Urinary bladder (tissue), 4 donors: Measurements from ENCODE around the gene CADM3. TPM values are rescaled to one million over a fixed set of nuclear protein-coding genes. Genes with fewer than 3 reads are reported as not detected.

Source experiments
- DNase-seq: peaks from one replicate; pipeline ENCODE4 v3.0.0-alpha.2; 2015; ENCODE audit errors: extremely low spot score
- H3K27ac ChIP-seq: one replicate; pipeline ENCODE4 v1.5.1; 2013; ENCODE audit warnings: low read depth, mild to moderate bottlenecking, moderate library complexity
- H3K36me3 ChIP-seq: one replicate; pipeline ENCODE4 v1.6.1; 2013; ENCODE audit warnings: mild to moderate bottlenecking, moderate library complexity; ENCODE audit not compliant: insufficient read depth
- H3K4me1 ChIP-seq: one replicate; pipeline ENCODE4 v1.6.1; 2013; ENCODE audit warnings: mild to moderate bottlenecking, moderate library complexity; ENCODE audit not compliant: insufficient read depth
- H3K4me3 ChIP-seq: one replicate; pipeline ENCODE4 v1.5.1; 2013; ENCODE audit warnings: low read depth, low read length
- WGBS: extraction: QIAGEN DNeasy Blood & Tissue Kit; methylation state at CpG from one replicate; pipeline ENCODE4 v1.1.7; 2013; 5-methylcytosine and 5-hydroxymethylcytosine counted together
- polyA plus RNA-seq: library from polyadenylated mRNA; stranded (reverse); fragments of 200-250 nt; gene quantifications from one replicate; pipeline ENCODE4 v1.2.3, GENCODE V29; 2013
- small RNA-seq: library from RNA; depleted of rRNA; stranded (forward); fragments of <200 nt; gene quantifications from one replicate; pipeline ENCODE3, GENCODE V24; 2014
- total RNA-seq: library from RNA; depleted of rRNA; stranded (reverse); fragments of >200 nt; gene quantifications from one replicate; pipeline ENCODE4 v1.2.3, GENCODE V29; 2014
- donor health status: healthy with polysubstance abuse.
- donor health status: healthy.

Gene CADM3
- total and polyA plus RNA-seq, 2 donors = 8.7 to 27.0 TPM

GRCh38 chr1:159229260-159229885 is 58.0 kb downstream of the CADM3 start:
- no peak for DNase-seq

GRCh38 chr1:159229896-159230295 is 58.5 kb downstream of the CADM3 start:
- Histone ChIP-seq H3K27ac (no peak overlapping the region), H3K4me1 (peaks cover 2% of the 10 kb centered on the region), H3K36me3 (no peaks in the 10 kb centered on the region), H3K4me3 (no peak overlapping the region)
- WGBS = 9% methylated on average over 1 of the region's 1 CpG
- no peak for DNase-seq

More at GRCh38 chr1:159229260-159229885, 58.0 kb downstream of the CADM3 start:
- Histone ChIP-seq H3K4me1 (peaks cover 2% of the 10 kb centered on the region), H3K4me3 (no peak overlapping the region), H3K36me3 (no peaks in the 10 kb centered on the region), H3K27ac (no peak overlapping the region)
- WGBS = 72% methylated on average over 8 of the region's 8 CpGs

GRCh38 chr1:159239551-159240220 is 68.3 kb downstream of the CADM3 start:
- no peak overlapping the region for H3K4me3 ChIP-seq
- DNase-seq = no peak
- no peak overlapping the region for H3K27ac ChIP-seq
- H3K36me3 ChIP-seq = no peaks in the 10 kb centered on the region
- WGBS = 67% methylated on average over 4 of the region's 4 CpGs
- H3K4me1 ChIP-seq = no peaks in the 10 kb centered on the region

GRCh38 chr1:159247266-159247665 is 75.9 kb downstream of the CADM3 start:
- Histone ChIP-seq H3K27ac (no peak overlapping the region), H3K4me1 (no peaks in the 10 kb centered on the region), H3K4me3 (no peak overlapping the region), H3K36me3 (no peaks in the 10 kb centered on the region)
- whole genome bisulfite sequencing = 78% methylated on average over 3 of the region's 3 CpGs
- DNase-seq = no peak

- no peak for DNase-seq
- no peak overlapping the region for H3K27ac ChIP-seq
- H3K4me1 ChIP-seq = no peaks in the 10 kb centered on the region
- WGBS = 58% methylated on average over 1 of the region's 1 CpG
- no peak overlapping the region for H3K4me3 ChIP-seq
- no peaks in the 10 kb centered on the region for H3K36me3 ChIP-seq
These were observed 76.9 kb downstream of the CADM3 start for GRCh38 chr1:159248311-159248710.

- DNase-seq = no peak
- Histone ChIP-seq H3K27ac (no peak overlapping the region), H3K4me1 (no peaks in the 10 kb centered on the region), H3K36me3 (no peaks in the 10 kb centered on the region), H3K4me3 (no peak overlapping the region)
- 69% methylated on average over 8 of the region's 8 CpGs for WGBS
These were observed 79.3 kb downstream of the CADM3 start for GRCh38 chr1:159250638-159251216.

Small RNAs within 50 kb of the gene (small RNA-seq; reads per million reads assigned to genes)
- not detected for gene RNA5SP60

Other genes with a start within 250 kb of the CADM3 start
- 0.69 TPM for gene PYHIN1, start 240.1 kb upstream of the CADM3 start, total RNA-seq
- gene PYHIN1, start 240.1 kb upstream of the CADM3 start, polyA plus RNA-seq = 0.49 TPM
- 51.7 TPM for gene IFI16, start 161.7 kb upstream of the CADM3 start, total RNA-seq
- gene IFI16, start 161.7 kb upstream of the CADM3 start, polyA plus RNA-seq = 76.6 TPM
- gene AIM2, start 94.8 kb upstream of the CADM3 start, total RNA-seq = 3.0 TPM
- gene AIM2, start 94.8 kb upstream of the CADM3 start, polyA plus RNA-seq = 0.63 TPM
- gene ACKR1, start 33.3 kb downstream of the CADM3 start, total RNA-seq = 7.1 TPM
- gene ACKR1, start 33.3 kb downstream of the CADM3 start, polyA plus RNA-seq = 176 TPM
- gene FCER1A, start 130.7 kb downstream of the CADM3 start, total RNA-seq = 1.7 TPM
- 0.49 TPM for gene FCER1A, start 130.7 kb downstream of the CADM3 start, polyA plus RNA-seq